A549 (cell line): Measurements from ENCODE around the gene MGAT5. TPM values are rescaled to one million over a fixed set of nuclear protein-coding genes. Genes with fewer than 3 reads are reported as not detected.

Experiments used
- ATAC-seq, 2 experiments: fragments of 200-7000 bp in 1 of 2; fragments of >200 bp in 1 of 2; cut with Nextera tagmentation in 1 of 2; cut with Tn5 transposase in 1 of 2; 3 replicates each; pipeline versions ENCODE4 v1.8.0 to v1.9.1; 2018 to 2020; ENCODE audit warnings: mild to moderate bottlenecking in 1 of 2, moderate library complexity in 1 of 2
- CTCF ChIA-PET: fragments of 300-600 bp; sonication (Branson Sonifier 250); formaldehyde crosslinking; extraction: SDS; loops from one replicate; lab custom pipeline; 2021; ENCODE audit warnings: antibody characterized with exemption, inconsistent platforms; lab: Yijun Ruan, JAX
- POLR2A ChIA-PET: fragments of 350-600 bp; formaldehyde crosslinking; extraction: SDS; loops from one replicate; lab custom pipeline; 2021; ENCODE audit warnings: antibody characterized with exemption, inconsistent platforms; lab: Yijun Ruan, JAX
- DNase-seq, 2 experiments: peaks; one replicate each; pipeline versions ENCODE4 v3.0.0 to v3.0.0-alpha.2; 2011 to 2016; ENCODE audit warnings: low read depth in 1 of 2, low spot score in 1 of 2
- FAIRE-seq: peaks from 2 replicates; lab custom pipeline; 2011; peaks lifted over from hg19 to GRCh38; lab: Jason Lieb, UNC
- H3K27ac ChIP-seq, 2 experiments: fragments of >200 bp; sonication (Bioruptor Twin); formaldehyde crosslinking; 3 replicates each; pipeline ENCODE4 v1.5.1; 2016 to 2017
- H3K4me1 ChIP-seq: fragments of >200 bp; sonication (Bioruptor Twin); formaldehyde crosslinking; 3 replicates; pipeline ENCODE4 v1.6.1; 2016
- H3K4me2 ChIP-seq: fragments of >200 bp; sonication (Bioruptor Twin); formaldehyde crosslinking; 3 replicates; pipeline ENCODE4 v1.6.1; 2016
- H3K4me3 ChIP-seq: fragments of >200 bp; sonication (Bioruptor Twin); formaldehyde crosslinking; 3 replicates; pipeline ENCODE4 v1.5.1; 2016
- H3K9me3 ChIP-seq: fragments of >200 bp; sonication (Bioruptor Twin); formaldehyde crosslinking; 3 replicates; pipeline ENCODE4 v1.6.1; 2016
- CBX2 ChIP-seq: fragments of 200-600 bp; sonication (generic); IDR thresholded peaks from 2 replicates; pipeline ENCODE4 v1.6.1; 2016; ENCODE audit warnings: low read depth, mild to moderate bottlenecking, borderline replicate concordance
- CBX8 ChIP-seq: fragments of 200-600 bp; sonication (generic); IDR thresholded peaks from 2 replicates; pipeline ENCODE4 v1.6.1; 2016
- CEBPB ChIP-seq, 2 experiments: fragments of >200 bp in 1 of 2; sonication (Bioruptor Twin) in 1 of 2; formaldehyde crosslinking in 1 of 2; IDR thresholded peaks; 2 replicates each; pipeline ENCODE4 v1.6.1; 2012 to 2016
- CHD2 ChIP-seq: fragments of 150-350 bp; IDR thresholded peaks from 2 replicates; pipeline ENCODE4 v1.6.1; 2014; ENCODE audit warnings: low read length; ENCODE audit not compliant: partially characterized antibody
- ESRRA ChIP-seq: fragments of 150-350 bp; IDR thresholded peaks from 2 replicates; pipeline ENCODE4 v1.6.1; 2014; ENCODE audit warnings: mild to moderate bottlenecking, low read length, borderline replicate concordance
- FOSL2 ChIP-seq, 2 experiments: fragments of 450-650 bp in 1 of 2; fragments of >200 bp in 1 of 2; sonication (Bioruptor Twin) in 1 of 2; formaldehyde crosslinking; IDR thresholded peaks; 2 replicates each; pipeline versions ENCODE4 v1.5.0 to v1.6.1; 2016 to 2020; ENCODE audit warnings: mild to moderate bottlenecking in 1 of 2, moderate library complexity in 1 of 2
- FOXS1 ChIP-seq: fragments of 250-450 bp; sonication (Bioruptor Pico); IDR thresholded peaks from 2 replicates; pipeline ENCODE4 v1.5.0; 2020; ENCODE audit warnings: mild to moderate bottlenecking, moderate library complexity
- HOXB13 ChIP-seq: fragments of 250-450 bp; sonication (Bioruptor Pico); IDR thresholded peaks from 2 replicates; pipeline ENCODE4 v1.5.0; 2020; ENCODE audit warnings: low read depth, mild to moderate bottlenecking, moderate library complexity
- HOXB5 ChIP-seq: fragments of 250-450 bp; sonication (Bioruptor Pico); IDR thresholded peaks from 2 replicates; pipeline ENCODE4 v1.5.0; 2020; ENCODE audit warnings: mild to moderate bottlenecking, moderate library complexity
- JUN ChIP-seq, 2 experiments: fragments of >200 bp; sonication (Bioruptor Twin); formaldehyde crosslinking; IDR thresholded peaks; 2 replicates in 1 of 2; 3 replicates in 1 of 2; pipeline ENCODE4 v1.6.1; 2016 to 2017
- KDM1A ChIP-seq: fragments of 200-600 bp; sonication (generic); IDR thresholded peaks from 2 replicates; pipeline ENCODE4 v1.6.1; 2016; ENCODE audit warnings: low read depth, mild to moderate bottlenecking
- KDM5A ChIP-seq: fragments of 200-600 bp; sonication (generic); IDR thresholded peaks from 2 replicates; pipeline ENCODE4 v1.6.1; 2016; ENCODE audit warnings: antibody characterized with exemption, mild to moderate bottlenecking
- MAFK ChIP-seq: fragments of 450-650 bp; IDR thresholded peaks from 2 replicates; pipeline ENCODE4 v1.6.1; 2014; ENCODE audit not compliant: partially characterized antibody
- PHF8 ChIP-seq: fragments of 200-600 bp; sonication (generic); IDR thresholded peaks from 2 replicates; pipeline ENCODE4 v1.6.1; 2016; ENCODE audit warnings: low read depth, mild to moderate bottlenecking, antibody characterized with exemption, moderate library complexity, borderline replicate concordance
- POLR2A ChIP-seq: IDR thresholded peaks from 2 replicates; pipeline ENCODE4 v1.6.1; 2012; ENCODE audit warnings: mild to moderate bottlenecking, low read length
- RAD21 ChIP-seq, 2 experiments: fragments of >200 bp in 1 of 2; sonication (Bioruptor Twin) in 1 of 2; formaldehyde crosslinking in 1 of 2; IDR thresholded peaks in 1 of 2; conservative IDR thresholded peaks in 1 of 2; 2 replicates in 1 of 2; 3 replicates in 1 of 2; pipeline ENCODE4 v1.6.1; 2012 to 2018; ENCODE audit warnings: inconsistent platforms in 1 of 2
- SMC3 ChIP-seq: fragments of >200 bp; sonication (Bioruptor Twin); formaldehyde crosslinking; IDR thresholded peaks from 3 replicates; pipeline ENCODE4 v1.6.1; 2018; ENCODE audit warnings: inconsistent platforms
- TFCP2L1 ChIP-seq: fragments of 250-450 bp; sonication (Bioruptor Pico); IDR thresholded peaks from 2 replicates; pipeline ENCODE4 v1.5.0; 2021; ENCODE audit warnings: mild to moderate bottlenecking
- TP53 ChIP-seq: fragments of 250-450 bp; sonication (Bioruptor Pico); IDR thresholded peaks from 2 replicates; pipeline ENCODE4 v1.5.0; 2021; ENCODE audit warnings: mild to moderate bottlenecking, moderate library complexity
- USF2 ChIP-seq: fragments of 450-650 bp; IDR thresholded peaks from 2 replicates; pipeline ENCODE4 v1.6.1; 2014; ENCODE audit warnings: antibody characterized with exemption
- ZNF302 ChIP-seq: fragments of 250-450 bp; sonication (Bioruptor Pico); IDR thresholded peaks from 2 replicates; pipeline ENCODE4 v1.9.0; 2021; ENCODE audit warnings: inconsistent platforms, mild to moderate bottlenecking, moderate library complexity
- WGBS: methylation state at CpG from one replicate; pipeline ENCODE4 v1.1.6; 2017; ENCODE audit errors: missing lambda C conversion rate; 5-methylcytosine and 5-hydroxymethylcytosine counted together
- polyA plus RNA-seq, 4 experiments: library from polyadenylated mRNA; depleted of rRNA in 3 of 4; stranded (reverse); fragments of >200 nt; fragmentation: RNase III in 1 of 4; extraction: RNeasy Plus Mini Kit Qiagen cat#74134 plus additional on column Dnase treatment in 1 of 4; gene quantifications; 2 replicates in 3 of 4; 3 replicates in 1 of 4; pipeline ENCODE4 v1.2.3, GENCODE V29; 2011 to 2017
- TF ChIP-seq, protein P1 (sequence below): IDR thresholded peaks from 2 replicates; pipeline ENCODE4 v1.6.1; 2012

The MGAT5 gene
- polyA plus RNA-seq, 2 of the 4 experiments (the other 2 are of a cell fraction): 13.2 to 17.1 TPM

DNA sequence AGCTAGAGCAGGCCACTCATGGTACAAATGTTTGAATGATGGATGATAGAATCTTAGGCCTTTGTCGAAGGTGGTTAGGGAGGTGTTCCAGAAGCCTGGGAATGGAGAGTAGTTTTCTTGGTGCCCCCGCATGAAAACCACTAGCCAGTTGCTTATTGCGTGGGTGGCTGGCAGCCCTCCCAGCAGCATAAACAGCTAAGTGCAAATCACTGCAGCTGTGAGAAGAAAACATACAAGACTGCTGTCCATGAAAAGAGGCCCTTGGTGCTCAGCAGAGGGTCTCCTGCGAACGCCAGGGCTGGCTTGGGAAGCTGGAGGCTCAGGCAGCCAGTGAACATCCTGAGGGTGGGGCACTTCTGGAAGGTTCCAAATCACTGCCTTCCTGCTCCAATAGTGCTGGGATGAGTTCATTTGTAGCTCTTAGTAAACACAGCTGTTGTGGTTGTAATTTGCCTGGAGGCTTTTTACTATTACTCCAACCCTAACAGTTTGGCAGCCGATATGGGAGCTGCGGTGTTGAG is 118.8 kb downstream of the MGAT5 start:
- no peak overlapping the region for H3K27ac ChIP-seq
- no peak for ATAC-seq
- 95% methylated on average over 7 of the region's 7 CpGs for WGBS
- H3K4me2 ChIP-seq: no peak overlapping the region
- H3K4me1 ChIP-seq: no peaks in the 10 kb centered on the region
- TF ChIP-seq POLR2A (no peak), HOXB5 (CRISPR knock-in tag) (no peak), CBX8 (no peak), ZNF302 (CRISPR knock-in tag) (no peak), FOSL2 (IDR thresholded peaks at IDR 0.05) (no peak), FOSL2 (CRISPR knock-in tag; IDR thresholded peaks at IDR 0.05) (no peak), SMC3 (no peak), CEBPB (IDR thresholded peaks at IDR 0.05) (no peak), TP53 (no peak), JUN (IDR thresholded peaks at IDR 0.05) (no peak)
- no peaks in the 10 kb centered on the region for H3K9me3 ChIP-seq
- CTCF ChIA-PET: interaction anchor here (0.5 to 1.0 kb wide), 3 partner anchors 16 to 182 kb away, joined by 3 read pairs; no protein-coding TSS in a partner anchor
- DNase-seq: no peak
- POLR2A ChIA-PET: no interaction called here
- no peak overlapping the region for H3K4me3 ChIP-seq
- FAIRE-seq: no peak

- peak; percentile 68 to 74; a peak in 5 of 6 replicates for ATAC-seq
- WGBS: 78% methylated on average over 3 of the region's 3 CpGs
- Histone ChIP-seq H3K4me3 (no peak overlapping the region), H3K27ac (no peak overlapping the region), H3K9me3 (no peaks in the 10 kb centered on the region), H3K4me2 (no peak overlapping the region), H3K4me1 (no peaks in the 10 kb centered on the region)
- CTCF ChIA-PET: interaction anchor here (1.2 kb wide), 1 partner anchor 26 kb away, joined by 3 read pairs; no protein-coding TSS in a partner anchor
- peak in 1 of 2 experiments; percentile 23 for DNase-seq
- FAIRE-seq: no peak
- TF ChIP-seq CBX2 (no peak), MAFK (no peak), USF2 (no peak), KDM1A (no peak), SMC3 (peak; percentile 20; the same call in 2 of the 3 replicates), RAD21 (conservative IDR thresholded peaks at IDR 0.05 in 1 of 2, IDR thresholded peaks at IDR 0.05 in 1 of 2) (peak; percentile 32 to 39; a peak in 2 of 5 replicates), PHF8 (no peak), ZNF302 (CRISPR knock-in tag) (no peak)
- POLR2A ChIA-PET: no interaction called here
Observed at GRCh38 chr2:134375935-134376334, 122.1 kb downstream of the MGAT5 start.

GRCh38 chr2:134377730-134378129 is 123.9 kb downstream of the MGAT5 start:
- H3K27ac ChIP-seq: no peak overlapping the region
- no peaks in the 10 kb centered on the region for H3K9me3 ChIP-seq
- H3K4me1 ChIP-seq: no peaks in the 10 kb centered on the region
- DNase-seq (no peak), FAIRE-seq (no peak), ATAC-seq (no peak)
- H3K4me2 ChIP-seq: no peak overlapping the region
- 84% methylated on average over 7 of the region's 7 CpGs for WGBS
- no peak for TF ChIP-seq FOXS1
- TF ChIP-seq, protein P1, sequence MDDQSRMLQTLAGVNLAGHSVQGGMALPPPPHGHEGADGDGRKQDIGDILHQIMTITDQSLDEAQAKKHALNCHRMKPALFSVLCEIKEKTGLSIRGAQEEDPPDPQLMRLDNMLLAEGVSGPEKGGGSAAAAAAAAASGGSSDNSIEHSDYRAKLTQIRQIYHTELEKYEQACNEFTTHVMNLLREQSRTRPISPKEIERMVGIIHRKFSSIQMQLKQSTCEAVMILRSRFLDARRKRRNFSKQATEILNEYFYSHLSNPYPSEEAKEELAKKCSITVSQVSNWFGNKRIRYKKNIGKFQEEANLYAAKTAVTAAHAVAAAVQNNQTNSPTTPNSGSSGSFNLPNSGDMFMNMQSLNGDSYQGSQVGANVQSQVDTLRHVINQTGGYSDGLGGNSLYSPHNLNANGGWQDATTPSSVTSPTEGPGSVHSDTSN: no peak
- H3K4me3 ChIP-seq: no peak overlapping the region
- ChIA-PET CTCF (interaction anchor here (1.4 kb wide), 1 partner anchor 39 kb away, joined by 3 read pairs; no protein-coding TSS in a partner anchor), POLR2A (no interaction called here)

GRCh38 chr2:134379293-134379692 is 125.4 kb downstream of the MGAT5 start:
- ChIA-PET CTCF (no interaction called here), POLR2A (no interaction called here)
- no peak for DNase-seq
- H3K4me2 ChIP-seq: no peak overlapping the region
- H3K27ac ChIP-seq: no peak overlapping the region
- FAIRE-seq: no peak
- TF ChIP-seq TFCP2L1 (no peak), ZNF302 (CRISPR knock-in tag) (no peak), HOXB13 (CRISPR knock-in tag) (no peak), CHD2 (no peak), KDM5A (no peak), ESRRA (no peak), SMC3 (no peak), TP53 (no peak), CBX2 (no peak)
- H3K4me1 ChIP-seq: no peaks in the 10 kb centered on the region
- no peaks in the 10 kb centered on the region for H3K9me3 ChIP-seq
- ATAC-seq: no peak
- no peak overlapping the region for H3K4me3 ChIP-seq
- WGBS: 88% methylated on average over 6 of the region's 6 CpGs
